ENCODE measurements around the gene FNDC7. TPM values are rescaled to one million over a fixed set of nuclear protein-coding genes. Genes with fewer than 3 reads are reported as not detected.

Gene FNDC7
- total and polyA plus RNA-seq, 9 of the 15 experiments (the other 6 are each of a cell fraction or from before 2014, with no cell fraction given) = not detected

GRCh38 chr1:108777839-108778238, 65.1 kb downstream of the FNDC7 start:
- no peak overlapping the region for H3K4me2 ChIP-seq (ENCODE audit: insufficient read depth, low read length)
- H3K36me3 ChIP-seq (ENCODE audit: control insufficient read depth, insufficient read depth, low read length) = peaks cover 58% of the 10 kb centered on the region
- intact Hi-C loops (cut with micrococcal nuclease) (no loop called here), in situ Hi-C loops (cut with MboI) (no loop called here)
- ChIA-PET POLR2A (interaction anchor here (1.0 to 1.6 kb wide), 2 partner anchors 10 to 11 kb away, joined by 3 to 4 read pairs; no protein-coding TSS in a partner anchor), CTCF (ENCODE audit: low intra/inter-chr PET ratio) (no interaction called here)
- FAIRE-seq (no peak), ATAC-seq (no peak), DNase-seq (ENCODE audit: extremely low read depth in 1 of 4, low spot score in 3 of 4) (no peak)
- H3K9ac ChIP-seq (ENCODE audit: insufficient read depth in 1 of 2, low read depth in 2 of 2, low read length in 2 of 2) = no peak overlapping the region
- H3K27ac ChIP-seq (ENCODE audit: extremely low read depth, low read depth, low read length) = no peak overlapping the region
- H3K9me1 ChIP-seq (ENCODE audit: control insufficient read depth, insufficient read depth, low read length) = no peaks in the 10 kb centered on the region
- H3K79me2 ChIP-seq (ENCODE audit: control insufficient read depth, insufficient read depth, low read length) = no peaks in the 10 kb centered on the region
- peaks cover 3 to 11% of the 10 kb centered on the region in 2 experiments; a peak in 3 of 5 replicates for H3K4me1 ChIP-seq (replicated peaks in 1 of 2; ENCODE audit: control insufficient read depth in 2 of 2, insufficient read depth in 2 of 2, low read length in 2 of 2)
- H3K27me3 ChIP-seq (ENCODE audit: control insufficient read depth in 2 of 2, insufficient read depth in 2 of 2, low read length in 2 of 2) = no peaks in the 10 kb centered on the region
- no peak overlapping the region for H2AFZ ChIP-seq (ENCODE audit: low read depth, low read length)
- H3K4me3 ChIP-seq = no peak overlapping the region
- TF ChIP-seq ZNF282 (CRISPR knock-in tag; IDR thresholded peaks at IDR 0.05) = no peak
- no peak for TF ChIP-seq AFF4 (CRISPR knock-in tag; IDR thresholded peaks at IDR 0.05)
- no peak for TF ChIP-seq ARNT (IDR thresholded peaks at IDR 0.05)
- no peak for TF ChIP-seq HDAC8 (tag; IDR thresholded peaks at IDR 0.05)
- no peak for TF ChIP-seq ZNF41 (CRISPR knock-in tag; conservative IDR thresholded peaks at IDR 0.05)
- TF ChIP-seq NCOA2 (IDR thresholded peaks at IDR 0.05; ENCODE audit: partially characterized antibody in 2 of 2) = no peak
- TF ChIP-seq RAD21 (CRISPR knock-in tag; conservative IDR thresholded peaks at IDR 0.05 in 1 of 2, IDR thresholded peaks at IDR 0.05 in 1 of 2) = no peak
- TF ChIP-seq TCF7 (IDR thresholded peaks at IDR 0.05; ENCODE audit: borderline replicate concordance) = no peak
- no peak for TF ChIP-seq POU5F1 (IDR thresholded peaks at IDR 0.05; ENCODE audit: borderline replicate concordance, low read depth, low read length, partially characterized antibody)
- no peak for TF ChIP-seq SMARCC2 (IDR thresholded peaks at IDR 0.05; ENCODE audit: low read depth)
- no peak for TF ChIP-seq SRSF1 (IDR thresholded peaks at IDR 0.05; ENCODE audit: low read depth, low read length)
- TF ChIP-seq RBM25 (IDR thresholded peaks at IDR 0.05; ENCODE audit: low read depth, low read length, severe bottlenecking) = no peak
- no peak for TF ChIP-seq ETV1 (tag; conservative IDR thresholded peaks at IDR 0.05; ENCODE audit: low read depth)
- TF ChIP-seq HSF4 (CRISPR knock-in tag; IDR thresholded peaks at IDR 0.05; ENCODE audit: borderline replicate concordance) = no peak
- no peak for TF ChIP-seq GABPB2 (CRISPR knock-in tag; conservative IDR thresholded peaks at IDR 0.05)
- TF ChIP-seq ZNF24 (IDR thresholded peaks at IDR 0.05) = no peak
- TF ChIP-seq CC2D1A (IDR thresholded peaks at IDR 0.05) = no peak
- no peak for TF ChIP-seq ARID2 (IDR thresholded peaks at IDR 0.05)
- TF ChIP-seq NCOA6 (IDR thresholded peaks at IDR 0.05) = no peak
- TF ChIP-seq MYBL2 (IDR thresholded peaks at IDR 0.05; ENCODE audit: low read depth) = no peak
- no peak for TF ChIP-seq MYBL2 (CRISPR knock-in tag; IDR thresholded peaks at IDR 0.05; ENCODE audit: borderline replicate concordance)
- no peaks in the 10 kb centered on the region for H4K20me1 ChIP-seq (replicated peaks; ENCODE audit: control insufficient read depth, insufficient read depth, low read length)
- BruUV-seq (replicated peaks) = no TSS peak
- H3K9me3 ChIP-seq (replicated peaks; ENCODE audit: control insufficient read depth, insufficient read depth, low read depth, low read length) = no peaks in the 10 kb centered on the region
